Muscle of arm (tissue), 12 donors: ENCODE data around the gene CCL14. TPM values are rescaled to one million over a fixed set of nuclear protein-coding genes. Genes with fewer than 3 reads are reported as not detected.
A peak's percentile ranks its signal among the peaks of the same experiment; 100 is the strongest.
"Not testable (repeated sequence)": the region's sequence is repeated elsewhere in the genome, so short reads cannot be mapped to it uniquely, and the experiment has no call there.

Experiments used
- DNase-seq: peaks from one replicate; pipeline ENCODE4 v3.0.0-alpha.2; 2013
- polyA plus RNA-seq, 12 donors: library from polyadenylated mRNA; unstranded; fragments of 120-200 nt; gene quantifications; one replicate each; pipeline ENCODE4 v1.2.1, GENCODE V29; 2013; ENCODE audit not compliant: insufficient read length in 12 of 12

CCL14 gene
- polyA plus RNA-seq, 12 donors = 18.8 to 62.1 (median 35.3) TPM; not detected in 2

- DNase-seq = peak; percentile 19
These were observed 39.4 kb downstream of the CCL14 start for GRCh38 chr17:35947156-35947585.

- DNase-seq = no peak
These were observed 42.4 kb downstream of the CCL14 start for GRCh38 chr17:35944151-35944550.

- DNase-seq = no peak
These were observed 43.0 kb downstream of the CCL14 start, which contains the start of gene LYZL6 for GRCh38 chr17:35943537-35943936. TSS of gene LYZL6 (minus strand) at chr17:35943713. CDS start at chr17:35939356, 4,357 bp downstream.

- DNase-seq = no peak
These were observed 43.8 kb downstream of the CCL14 start for GRCh38 chr17:35942588-35943186.

- not testable (repeated sequence) for DNase-seq
These were observed 48.0 kb downstream of the CCL14 start for GRCh38 chr17:35938492-35938891.

GRCh38 chr17:35936063-35936462, 50.5 kb downstream of the CCL14 start:
- no peak for DNase-seq

- no peak for DNase-seq
These were observed 51.8 kb downstream of the CCL14 start for GRCh38 chr17:35934760-35935159.

Other genes with a start within 250 kb of the CCL14 start
- under 1 TPM in 1 of 12 donors, not detected in 11; 0.07 TPM for gene GAS2L2, start 233.5 kb downstream of the CCL14 start, polyA plus RNA-seq
- gene C17orf50, start 225.8 kb downstream of the CCL14 start, polyA plus RNA-seq = under 1 TPM in 1 of 12 donors, not detected in 11; 0.16 TPM
- 10 to 100 TPM in 1 of 12 donors, 1 to 10 TPM in 10, not detected in 1; 2.2 to 14.3 (median 3.7) TPM for gene MMP28, start 191.1 kb downstream of the CCL14 start, polyA plus RNA-seq
- gene TAF15, start 177.2 kb downstream of the CCL14 start, polyA plus RNA-seq = 100 to 1,000 TPM in 10 of 12 donors, 10 to 100 TPM in 1, not detected in 1; 96.4 to 211 (median 120) TPM
- gene HEATR9, start 117.8 kb downstream of the CCL14 start, polyA plus RNA-seq = under 1 TPM in 5 of 12 donors, not detected in 7; 0.11 to 0.21 (median 0.15) TPM
- gene CCL5, start 106.4 kb downstream of the CCL14 start, polyA plus RNA-seq = 1 to 10 TPM in 8 of 12 donors, under 1 TPM in 2, not detected in 2; 0.63 to 4.0 (median 1.1) TPM
- gene RDM1, start 56.0 kb downstream of the CCL14 start, polyA plus RNA-seq = 1 to 10 TPM in 1 of 12 donors, under 1 TPM in 9, not detected in 2; 0.43 to 1.4 (median 0.65) TPM
- gene LYZL6, start 43.0 kb downstream of the CCL14 start, polyA plus RNA-seq = not detected
- gene CCL16, start 5.2 kb downstream of the CCL14 start, polyA plus RNA-seq = under 1 TPM in 8 of 12 donors, not detected in 4; 0.13 to 0.54 (median 0.31) TPM
- under 1 TPM in 1 of 12 donors, not detected in 11; 0.43 TPM for gene CCL15, start 14.8 kb upstream of the CCL14 start, polyA plus RNA-seq
- gene CCL23, start 31.2 kb upstream of the CCL14 start, polyA plus RNA-seq = under 1 TPM in 2 of 12 donors, not detected in 10; 0.33 TPM
- gene CCL18, start 77.5 kb upstream of the CCL14 start, polyA plus RNA-seq = 1 to 10 TPM in 1 of 12 donors, under 1 TPM in 2, not detected in 9; 0.22 to 1.1 (median 0.32) TPM
- gene CCL3, start 103.4 kb upstream of the CCL14 start, polyA plus RNA-seq = 10 to 100 TPM in 2 of 12 donors, 1 to 10 TPM in 9, not detected in 1; 1.6 to 16.5 (median 6.2) TPM
- gene CCL4, start 117.1 kb upstream of the CCL14 start, polyA plus RNA-seq = 1 to 10 TPM in 10 of 12 donors, not detected in 2; 1.0 to 6.4 (median 3.0) TPM
- gene TBC1D3B, start 189.9 kb upstream of the CCL14 start, polyA plus RNA-seq = 10 to 100 TPM in 6 of 12 donors, 1 to 10 TPM in 5, not detected in 1; 3.8 to 24.8 (median 11.1) TPM
- gene CCL3L1, start 210.0 kb upstream of the CCL14 start, polyA plus RNA-seq = 1 to 10 TPM in 7 of 12 donors, under 1 TPM in 2, not detected in 3; 0.49 to 7.6 (median 1.1) TPM
- 1 to 10 TPM in 9 of 12 donors, under 1 TPM in 1, not detected in 2; 0.95 to 7.9 (median 2.3) TPM for gene CCL4L2, start 224.3 kb upstream of the CCL14 start, polyA plus RNA-seq